ENCODE results near the gene ZBTB20.

- TF ChIP-seq CTCF (conservative IDR thresholded peaks at IDR 0.05) (no peak), EZH2 (IDR thresholded peaks at IDR 0.05; ENCODE audit: low read depth) (no peak)
These were observed 746.7 kb downstream of the ZBTB20 start for GRCh38 chr3:114400371-114400770.

All from PC-9 (cell line).